COR-L47 (cell line): ENCODE results near the gene MAGEA6.

ENCODE experiments used
- DNase-seq: peaks from one replicate; lab custom pipeline; 2025; lab: John Stamatoyannopoulos, UW

MAGEA6 gene

DNA sequence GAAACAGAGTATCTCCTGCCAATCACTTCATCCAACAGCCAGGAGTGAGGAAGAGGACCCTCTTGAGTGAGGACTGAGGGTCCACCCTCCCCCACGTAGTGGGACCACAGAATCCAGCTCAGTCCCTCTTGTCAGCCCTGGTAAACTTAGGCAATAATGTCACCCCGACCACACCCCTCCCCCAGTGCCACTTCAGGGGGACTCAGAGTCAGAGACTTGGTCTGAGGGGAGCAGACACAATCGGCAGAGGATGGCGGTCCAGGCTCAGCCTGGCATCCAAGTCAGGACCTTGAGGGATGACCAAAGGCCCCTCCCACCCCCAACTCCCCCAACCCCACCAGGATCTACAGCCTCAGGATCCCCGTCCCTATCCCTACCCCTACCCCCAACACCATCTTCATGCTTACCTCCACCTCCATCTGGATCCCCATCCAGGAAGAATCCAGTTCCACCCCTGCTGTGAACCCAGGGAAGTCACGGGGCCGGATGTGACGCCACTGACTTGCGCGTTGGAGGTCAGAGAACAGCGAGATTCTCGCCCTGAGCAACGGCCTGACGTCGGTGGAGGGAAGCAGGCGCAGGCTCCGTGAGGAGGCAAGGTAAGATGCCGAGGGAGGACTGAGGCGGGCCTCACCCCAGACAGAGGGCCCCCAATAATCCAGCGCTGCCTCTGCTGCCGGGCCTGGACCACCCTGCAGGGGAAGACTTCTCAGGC is 36.1 kb downstream of the MAGEA6 start, which contains the start of the genes CSAG1 and MAGEA12:
TSS of gene CSAG1 (minus strand) at position 461 of the 715 bp plus-strand sequence. CDS start 1,261 bp downstream, outside the sequence.
TSS of gene MAGEA12 (plus strand) at position 497 of the 715 bp plus-strand sequence. CDS start 2,405 bp downstream, outside the sequence.
- peak; percentile 62 for DNase-seq

DNA sequence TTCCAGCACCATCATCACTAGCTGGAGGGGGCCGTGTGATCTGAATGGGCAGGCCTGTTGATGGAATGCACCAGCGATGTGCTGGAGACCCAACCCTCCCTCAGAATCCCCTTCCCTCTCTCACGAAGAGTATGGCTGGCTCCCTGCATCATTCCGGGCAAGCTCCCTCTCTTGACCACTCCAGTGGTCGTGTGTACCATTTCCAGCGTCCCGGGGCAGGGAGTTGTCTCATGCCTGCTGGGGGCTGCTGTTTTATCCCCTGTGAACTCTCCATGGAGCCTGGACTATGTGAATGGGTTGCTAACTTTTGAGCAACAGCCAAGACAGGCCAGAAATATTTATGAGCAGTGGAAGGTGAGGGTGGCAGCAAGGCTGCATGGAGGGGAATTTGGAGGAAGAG is 44.1 kb downstream of the MAGEA6 start:
- DNase-seq: no peak
